NCI-H510A treated with DMSO at 0.1 percent for 48 hours (cell line): ENCODE results near the gene ADGRA1.

Experiments
- DNase-seq: peaks from one replicate; lab custom pipeline; 2025; lab: John Stamatoyannopoulos, UW

Gene ADGRA1

GRCh38 chr10:133178357-133179127, 90.8 kb downstream of the ADGRA1 start:
- DNase-seq, result no peak

GRCh38 chr10:133179128-133179520, 91.4 kb downstream of the ADGRA1 start:
- no peak for DNase-seq

- no peak for DNase-seq
Observed at GRCh38 chr10:133179651-133180050, 91.9 kb downstream of the ADGRA1 start.

GRCh38 chr10:133180192-133180964, 92.7 kb downstream of the ADGRA1 start:
- no peak for DNase-seq

- no peak for DNase-seq
Observed at GRCh38 chr10:133180965-133181639, 93.4 kb downstream of the ADGRA1 start.
